Fibroblast of lung (primary cell): ENCODE data around the gene TMEM121B.

Experiments
- EZH2 ChIP-seq: IDR thresholded peaks from 2 replicates; pipeline ENCODE4 v1.5.1; 2012; ENCODE audit warnings: low read length, control low read depth, mild to moderate bottlenecking; ENCODE audit errors: missing control alignments
- TF ChIP-seq, protein P1 (sequence below), 2 donors: IDR thresholded peaks in 1 of 2; conservative IDR thresholded peaks in 1 of 2; 1 replicate in 1 of 2; 2 replicates in 1 of 2; pipeline ENCODE4 v1.5.1; 2011 to 2012; ENCODE audit warnings: low read length in 2 of 2, control low read depth in 1 of 2, inconsistent platforms in 1 of 2, low read depth in 1 of 2, mild to moderate bottlenecking in 1 of 2

DNA sequence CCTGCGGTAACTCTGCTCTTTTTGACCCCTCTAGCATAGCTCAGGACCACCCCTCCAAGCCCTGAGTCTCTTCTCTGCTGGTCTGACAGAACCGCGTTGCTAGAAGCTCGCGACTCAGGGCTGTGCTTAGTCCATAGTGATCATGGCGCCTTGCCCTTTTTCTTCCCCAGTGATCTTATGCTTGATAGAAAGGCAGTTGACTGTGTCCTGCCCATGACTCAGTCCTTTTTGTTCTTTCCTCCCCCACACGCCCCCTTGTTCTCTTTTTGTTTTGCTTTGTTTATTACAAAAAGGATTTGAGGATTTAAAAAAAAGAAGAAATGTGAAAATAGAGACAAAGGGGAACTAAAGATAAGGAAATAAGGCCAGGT, 18.9 kb downstream of the TMEM121B start:
- TF ChIP-seq, protein P1, sequence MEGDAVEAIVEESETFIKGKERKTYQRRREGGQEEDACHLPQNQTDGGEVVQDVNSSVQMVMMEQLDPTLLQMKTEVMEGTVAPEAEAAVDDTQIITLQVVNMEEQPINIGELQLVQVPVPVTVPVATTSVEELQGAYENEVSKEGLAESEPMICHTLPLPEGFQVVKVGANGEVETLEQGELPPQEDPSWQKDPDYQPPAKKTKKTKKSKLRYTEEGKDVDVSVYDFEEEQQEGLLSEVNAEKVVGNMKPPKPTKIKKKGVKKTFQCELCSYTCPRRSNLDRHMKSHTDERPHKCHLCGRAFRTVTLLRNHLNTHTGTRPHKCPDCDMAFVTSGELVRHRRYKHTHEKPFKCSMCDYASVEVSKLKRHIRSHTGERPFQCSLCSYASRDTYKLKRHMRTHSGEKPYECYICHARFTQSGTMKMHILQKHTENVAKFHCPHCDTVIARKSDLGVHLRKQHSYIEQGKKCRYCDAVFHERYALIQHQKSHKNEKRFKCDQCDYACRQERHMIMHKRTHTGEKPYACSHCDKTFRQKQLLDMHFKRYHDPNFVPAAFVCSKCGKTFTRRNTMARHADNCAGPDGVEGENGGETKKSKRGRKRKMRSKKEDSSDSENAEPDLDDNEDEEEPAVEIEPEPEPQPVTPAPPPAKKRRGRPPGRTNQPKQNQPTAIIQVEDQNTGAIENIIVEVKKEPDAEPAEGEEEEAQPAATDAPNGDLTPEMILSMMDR (conservative IDR thresholded peaks at IDR 0.05 in 1 of 2, IDR thresholded peaks at IDR 0.05 in 1 of 2; ENCODE audit: low read depth in 1 of 2, low read length in 2 of 2) = no peak
- no peak for TF ChIP-seq EZH2
